ENCODE measurements around the gene SPIRE1. TPM values are rescaled to one million over a fixed set of nuclear protein-coding genes. Genes with fewer than 3 reads are reported as not detected.
"Not testable (repeated sequence)": the region's sequence is repeated elsewhere in the genome, so short reads cannot be mapped to it uniquely, and the experiment has no call there.

The SPIRE1 gene
- total RNA-seq, 1 experiment from 2014 or later, result 26.1 TPM

GRCh38 chr18:12556946-12557806, 100.7 kb downstream of the SPIRE1 start:
- intact Hi-C loops (cut with micrococcal nuclease; ENCODE audit: unreplicated experiment), result no loop called here
- no peak for TF ChIP-seq EZH2 (IDR thresholded peaks at IDR 0.05; ENCODE audit: low read depth)
- no peak for TF ChIP-seq CTCF (conservative IDR thresholded peaks at IDR 0.05)
- no peaks in the 10 kb centered on the region for H3K79me2 ChIP-seq (ENCODE audit: low read depth)

GRCh38 chr18:12554796-12555388, 103.0 kb downstream of the SPIRE1 start:
- H3K4me3 ChIP-seq, result no peak overlapping the region
- no peaks in the 10 kb centered on the region for H3K9me2 ChIP-seq (ENCODE audit: insufficient read depth)
- no peaks in the 10 kb centered on the region; the same call in 1 of the 2 replicates for H3K9me3 ChIP-seq (ENCODE audit: insufficient read depth, low read depth)
- intact Hi-C loops (cut with micrococcal nuclease; ENCODE audit: unreplicated experiment), result no loop called here
- no peak overlapping the region for H2AFZ ChIP-seq
- H3K79me2 ChIP-seq (ENCODE audit: low read depth), result no peaks in the 10 kb centered on the region
- H4K20me1 ChIP-seq (ENCODE audit: insufficient read depth), result no peaks in the 10 kb centered on the region
- no peak overlapping the region for H3K4me2 ChIP-seq
- POLR2A ChIA-PET (ENCODE audit: unreplicated experiment), result interaction anchor here (0.6 kb wide), 1 partner anchor 430 kb away, joined by 3 read pairs; no protein-coding TSS in a partner anchor
- no peaks in the 10 kb centered on the region for H3K4me1 ChIP-seq (replicated peaks; ENCODE audit: insufficient read depth)
- no peak for DNase-seq
- H3K36me3 ChIP-seq (ENCODE audit: low read depth), result no peaks in the 10 kb centered on the region
- no TSS peak for BruUV-seq (replicated peaks)
- CTCF ChIA-PET, result no interaction called here
- no peaks in the 10 kb centered on the region for H3K27me3 ChIP-seq (ENCODE audit: insufficient read depth, low read depth)
- no peak overlapping the region for H3K27ac ChIP-seq
- TF ChIP-seq CTCF (conservative IDR thresholded peaks at IDR 0.05) (no peak), EZH2 (IDR thresholded peaks at IDR 0.05; ENCODE audit: low read depth) (no peak)
- no peaks in the 10 kb centered on the region for H3F3A ChIP-seq (ENCODE audit: insufficient read depth, low read depth)

More at GRCh38 chr18:12556946-12557806, 100.7 kb downstream of the SPIRE1 start:
- Histone ChIP-seq H3K4me3 (no peak overlapping the region), H3K27ac (no peak overlapping the region), H3F3A (ENCODE audit: insufficient read depth, low read depth) (no peaks in the 10 kb centered on the region), H3K4me2 (no peak overlapping the region), H3K4me1 (replicated peaks; ENCODE audit: insufficient read depth) (no peaks in the 10 kb centered on the region), H3K27me3 (ENCODE audit: insufficient read depth, low read depth) (no peaks in the 10 kb centered on the region), H3K36me3 (ENCODE audit: low read depth) (no peaks in the 10 kb centered on the region), H3K9me3 (ENCODE audit: insufficient read depth, low read depth) (no peaks in the 10 kb centered on the region; the same call in 1 of the 2 replicates), H3K9me2 (ENCODE audit: insufficient read depth) (no peaks in the 10 kb centered on the region), H2AFZ (no peak overlapping the region), H4K20me1 (ENCODE audit: insufficient read depth) (no peaks in the 10 kb centered on the region)
- POLR2A ChIA-PET (ENCODE audit: unreplicated experiment), result no interaction called here
- DNase-seq, result no peak
- no TSS peak for BruUV-seq (replicated peaks)
- CTCF ChIA-PET, result no interaction called here

- Histone ChIP-seq H3K36me3 (ENCODE audit: low read depth) (no peaks in the 10 kb centered on the region), H3F3A (ENCODE audit: insufficient read depth, low read depth) (no peaks in the 10 kb centered on the region), H4K20me1 (ENCODE audit: insufficient read depth) (no peaks in the 10 kb centered on the region), H3K79me2 (ENCODE audit: low read depth) (no peaks in the 10 kb centered on the region), H3K9me3 (ENCODE audit: insufficient read depth, low read depth) (no peaks in the 10 kb centered on the region; the same call in 1 of the 2 replicates), H3K9me2 (ENCODE audit: insufficient read depth) (no peaks in the 10 kb centered on the region), H2AFZ (no peak overlapping the region), H3K4me2 (no peak overlapping the region), H3K4me3 (no peak overlapping the region), H3K27ac (no peak overlapping the region), H3K4me1 (replicated peaks; ENCODE audit: insufficient read depth) (no peaks in the 10 kb centered on the region), H3K27me3 (ENCODE audit: insufficient read depth, low read depth) (no peaks in the 10 kb centered on the region)
- TF ChIP-seq EZH2 (IDR thresholded peaks at IDR 0.05; ENCODE audit: low read depth) (no peak), CTCF (conservative IDR thresholded peaks at IDR 0.05) (no peak)
- no TSS peak for BruUV-seq (replicated peaks)
- DNase-seq, result no peak
- CTCF ChIA-PET, result no interaction called here
- POLR2A ChIA-PET (ENCODE audit: unreplicated experiment), result no interaction called here
- intact Hi-C loops (cut with micrococcal nuclease; ENCODE audit: unreplicated experiment), result no loop called here
Observed at GRCh38 chr18:12552879-12553242, 105.0 kb downstream of the SPIRE1 start.

GRCh38 chr18:12551943-12552878, 105.7 kb downstream of the SPIRE1 start:
- intact Hi-C loops (cut with micrococcal nuclease; ENCODE audit: unreplicated experiment); H3K27me3 ChIP-seq (ENCODE audit: insufficient read depth, low read depth); H3K9me2 ChIP-seq (ENCODE audit: insufficient read depth); H3K4me2 ChIP-seq; BruUV-seq (replicated peaks); H3K4me3 ChIP-seq; H3K4me1 ChIP-seq (replicated peaks; ENCODE audit: insufficient read depth); H3F3A ChIP-seq (ENCODE audit: insufficient read depth, low read depth); H3K9me3 ChIP-seq (ENCODE audit: insufficient read depth, low read depth); H4K20me1 ChIP-seq (ENCODE audit: insufficient read depth); CTCF ChIA-PET; DNase-seq; H2AFZ ChIP-seq; POLR2A ChIA-PET (ENCODE audit: unreplicated experiment); H3K36me3 ChIP-seq (ENCODE audit: low read depth); H3K79me2 ChIP-seq (ENCODE audit: low read depth); H3K27ac ChIP-seq: not testable (repeated sequence)

All from PC-9 (cell line).